Lung (tissue), 12 donors: ENCODE measurements around the gene MYH10. TPM values are rescaled to one million over a fixed set of nuclear protein-coding genes. Genes with fewer than 3 reads are reported as not detected.

Source experiments
- ATAC-seq: fragments of 200-7000 bp; cut with Tn5 transposase; one replicate; pipeline ENCODE4 v1.9.1; 2020; ENCODE audit warnings: moderate number of reproducible peaks; ENCODE audit not compliant: insufficient read depth, low FRiP score
- DNase-seq, 3 donors: peaks; one replicate each; pipeline ENCODE4 v3.0.0-alpha.2; 2013 to 2017
- H3K27ac ChIP-seq, 2 donors: one replicate each; pipeline ENCODE4 v1.5.1; 2013; ENCODE audit warnings: mild to moderate bottlenecking in 2 of 2, moderate library complexity in 2 of 2, control low read depth in 1 of 2, inconsistent platforms in 1 of 2, low read depth in 1 of 2, low read length in 1 of 2
- H3K27me3 ChIP-seq, 3 donors: one replicate each; pipeline ENCODE4 v1.5.1; 2013; ENCODE audit warnings: low read length in 2 of 3; ENCODE audit not compliant: control insufficient read depth in 3 of 3, insufficient read depth in 3 of 3
- H3K36me3 ChIP-seq, 4 donors: one replicate each; pipeline ENCODE4 v1.5.1; 2013; ENCODE audit warnings: low read length in 4 of 4, mild to moderate bottlenecking in 1 of 4, moderate library complexity in 1 of 4; ENCODE audit not compliant: control insufficient read depth in 4 of 4, insufficient read depth in 4 of 4
- H3K4me1 ChIP-seq, 5 donors: one replicate each; pipeline ENCODE4 v1.5.1; 2013; ENCODE audit warnings: low read length in 5 of 5, mild to moderate bottlenecking in 2 of 5, moderate library complexity in 1 of 5; ENCODE audit not compliant: control insufficient read depth in 5 of 5, insufficient read depth in 5 of 5
- H3K4me3 ChIP-seq: one replicate; pipeline ENCODE4 v1.5.1; 2013; ENCODE audit warnings: mild to moderate bottlenecking, control low read depth, moderate library complexity
- H3K9ac ChIP-seq, 2 donors: one replicate each; pipeline ENCODE4 v1.5.1; 2013; ENCODE audit warnings: low read length in 2 of 2, control low read depth in 1 of 2; ENCODE audit not compliant: insufficient read depth in 1 of 2
- H3K9me3 ChIP-seq, 4 donors: one replicate each; pipeline ENCODE4 v1.5.1; 2013; ENCODE audit warnings: low read length in 3 of 4, mild to moderate bottlenecking in 1 of 4, moderate library complexity in 1 of 4; ENCODE audit not compliant: control insufficient read depth in 4 of 4, insufficient read depth in 3 of 4
- WGBS, 2 donors: extraction: QIAGEN DNeasy Blood & Tissue Kit; methylation state at CpG; one replicate each; pipeline ENCODE4 v1.1.7; 2013; 5-methylcytosine and 5-hydroxymethylcytosine counted together
- polyA plus RNA-seq, 2 donors: library from polyadenylated mRNA; stranded (reverse); fragments of 200-250 nt; gene quantifications; one replicate each; pipeline ENCODE4 v1.2.1, GENCODE V29; 2013
- total RNA-seq, 2 donors: library from RNA; depleted of rRNA in 1 of 2; stranded (reverse); fragments of >200 nt in 1 of 2; gene quantifications; one replicate each; pipeline ENCODE4 v1.2.1, GENCODE V29; 2014 to 2021
- TF ChIP-seq, protein P1 (sequence below): IDR thresholded peaks from 2 replicates; pipeline ENCODE4 v1.5.1; 2012; ENCODE audit warnings: mild to moderate bottlenecking; ENCODE audit errors: control extremely low read depth, extremely low read depth
- donor health status: control.
- donor health status: control.
- donor health status: Bipolar disorder and iron deficiency.
- donor health status: healthy.
- donor health status: DM: yes; HTN: yes; CAD: no.

The MYH10 gene
- total and polyA plus RNA-seq, 4 donors: 9.6 to 194 (median 44.7) TPM

DNA sequence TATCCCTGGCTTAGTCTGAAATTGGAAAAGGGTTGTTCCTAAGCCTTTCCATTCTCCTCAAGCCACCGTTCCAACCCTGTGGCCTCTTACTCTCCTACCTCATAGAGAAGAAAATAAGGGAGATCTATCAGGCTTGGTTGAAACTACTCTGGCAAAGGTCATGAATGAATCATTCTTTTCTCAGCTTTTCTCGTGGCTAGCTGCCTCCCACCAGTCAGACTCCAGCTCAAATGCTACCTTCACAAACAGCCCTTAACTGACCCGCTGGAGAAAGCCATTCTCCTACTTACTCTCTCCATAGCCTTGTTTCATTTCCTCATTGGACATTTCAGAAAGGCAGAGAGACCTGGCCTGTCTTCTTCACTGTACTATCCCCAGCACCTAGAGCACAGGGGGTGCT, 8.9 kb downstream of the MYH10 start:
- Histone ChIP-seq H3K27ac (no peak overlapping the region), H3K36me3 (peaks cover 0 to 30% (median 14%) of the 10 kb centered on the region in 4 donors), H3K4me3 (no peak overlapping the region), H3K9ac (no peak overlapping the region), H3K27me3 (no peaks in the 10 kb centered on the region), H3K4me1 (peaks cover 0 to 10% (median 2%) of the 10 kb centered on the region in 5 donors), H3K9me3 (peaks cover 0 to 2% (median 0%) of the 10 kb centered on the region in 4 donors)
- TF ChIP-seq, protein P1, sequence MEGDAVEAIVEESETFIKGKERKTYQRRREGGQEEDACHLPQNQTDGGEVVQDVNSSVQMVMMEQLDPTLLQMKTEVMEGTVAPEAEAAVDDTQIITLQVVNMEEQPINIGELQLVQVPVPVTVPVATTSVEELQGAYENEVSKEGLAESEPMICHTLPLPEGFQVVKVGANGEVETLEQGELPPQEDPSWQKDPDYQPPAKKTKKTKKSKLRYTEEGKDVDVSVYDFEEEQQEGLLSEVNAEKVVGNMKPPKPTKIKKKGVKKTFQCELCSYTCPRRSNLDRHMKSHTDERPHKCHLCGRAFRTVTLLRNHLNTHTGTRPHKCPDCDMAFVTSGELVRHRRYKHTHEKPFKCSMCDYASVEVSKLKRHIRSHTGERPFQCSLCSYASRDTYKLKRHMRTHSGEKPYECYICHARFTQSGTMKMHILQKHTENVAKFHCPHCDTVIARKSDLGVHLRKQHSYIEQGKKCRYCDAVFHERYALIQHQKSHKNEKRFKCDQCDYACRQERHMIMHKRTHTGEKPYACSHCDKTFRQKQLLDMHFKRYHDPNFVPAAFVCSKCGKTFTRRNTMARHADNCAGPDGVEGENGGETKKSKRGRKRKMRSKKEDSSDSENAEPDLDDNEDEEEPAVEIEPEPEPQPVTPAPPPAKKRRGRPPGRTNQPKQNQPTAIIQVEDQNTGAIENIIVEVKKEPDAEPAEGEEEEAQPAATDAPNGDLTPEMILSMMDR: no peak
- 80 to 84% methylated on average over 3 of the region's 3 CpGs for WGBS, 2 donors
- DNase-seq (no peak), ATAC-seq (no peak)

DNA sequence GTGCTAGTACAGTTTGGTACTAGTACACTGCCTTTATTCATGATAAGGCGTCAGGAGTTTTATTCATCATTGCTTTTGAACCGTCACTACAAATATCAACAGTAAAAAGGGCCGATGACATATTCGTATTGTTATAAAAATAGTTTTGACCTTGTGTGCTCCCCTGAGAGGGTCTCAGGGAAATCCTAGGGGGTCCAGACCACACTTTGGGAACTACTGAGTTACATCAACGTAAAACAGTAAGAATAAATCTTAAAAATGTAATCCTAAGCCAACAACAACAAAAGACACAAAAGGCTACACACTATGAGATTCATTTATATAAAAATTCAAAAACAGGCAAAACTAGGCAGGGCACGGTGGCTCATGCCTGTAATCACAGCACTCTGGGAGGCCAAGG, 11.2 kb downstream of the MYH10 start:
- Histone ChIP-seq H3K36me3 (peaks cover 0 to 30% (median 12%) of the 10 kb centered on the region in 4 donors), H3K9me3 (peaks cover 0 to 2% (median 0%) of the 10 kb centered on the region in 4 donors), H3K27me3 (no peaks in the 10 kb centered on the region), H3K4me3 (no peak overlapping the region), H3K9ac (no peak overlapping the region), H3K27ac (no peak overlapping the region), H3K4me1 (peaks cover 0 to 10% (median 5%) of the 10 kb centered on the region in 5 donors)
- 91% methylated on average over 6 of the region's 6 CpGs for WGBS, 2 donors
- ATAC-seq: no peak
- TF ChIP-seq, protein P1: no peak
- no peak for DNase-seq

DNA sequence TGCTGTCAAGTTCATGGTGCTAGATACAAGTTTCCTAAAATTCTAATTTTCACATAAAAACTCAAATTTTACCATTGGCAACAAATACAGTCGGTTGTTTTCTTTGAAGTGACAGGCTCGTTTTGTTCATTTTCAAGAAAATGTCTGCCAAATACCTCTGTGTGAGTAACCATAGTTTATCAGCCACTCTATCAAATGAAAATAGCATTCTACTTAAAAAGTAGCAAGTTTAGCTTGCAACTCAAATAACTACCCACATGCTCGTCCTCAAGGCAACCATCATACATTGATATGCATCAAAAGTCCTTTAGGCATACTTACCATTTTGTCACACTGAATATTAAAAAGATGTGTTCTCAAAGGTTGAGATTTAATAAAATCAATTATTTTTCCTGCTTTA, 11.7 kb downstream of the MYH10 start:
- Histone ChIP-seq H3K27me3 (no peaks in the 10 kb centered on the region), H3K9ac (no peak overlapping the region), H3K4me1 (peaks cover 0 to 10% (median 5%) of the 10 kb centered on the region in 5 donors), H3K27ac (no peak overlapping the region), H3K4me3 (no peak overlapping the region), H3K36me3 (peaks cover 0 to 30% (median 12%) of the 10 kb centered on the region in 4 donors), H3K9me3 (peaks cover 0 to 1% (median 0%) of the 10 kb centered on the region in 4 donors)
- DNase-seq (no peak), ATAC-seq (no peak)
- TF ChIP-seq, protein P1: no peak
- WGBS, 2 donors: 81 to 86% methylated on average over 3 of the region's 3 CpGs

DNA sequence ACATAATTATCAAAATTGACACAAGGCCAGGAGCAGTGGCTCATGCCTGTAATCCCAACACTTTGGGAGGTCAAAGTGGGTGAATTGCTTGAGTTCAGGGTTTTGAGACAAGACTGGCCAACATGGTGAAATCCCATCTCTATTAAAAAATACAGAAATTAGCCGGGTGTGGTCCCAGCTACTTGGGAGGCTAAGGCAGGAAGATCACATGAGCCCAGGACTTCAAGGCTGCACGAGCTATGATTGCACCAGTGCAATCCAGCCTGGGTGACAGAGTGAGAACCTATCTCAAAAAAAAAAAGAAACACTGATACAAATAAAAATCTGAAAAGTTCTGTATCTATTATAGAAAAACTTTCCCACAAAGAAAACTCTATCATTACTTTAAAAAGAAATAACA, 15.5 kb downstream of the MYH10 start:
- H3K9me3 ChIP-seq: peaks cover 0 to 2% (median under 1%) of the 10 kb centered on the region in 4 donors
- TF ChIP-seq, protein P1: no peak
- DNase-seq (no peak), ATAC-seq (no peak)
- no peak overlapping the region for H3K27ac ChIP-seq
- no peak overlapping the region for H3K4me3 ChIP-seq
- H3K9ac ChIP-seq: no peak overlapping the region
- peaks cover 0 to 14% (median 4%) of the 10 kb centered on the region in 4 donors for H3K36me3 ChIP-seq
- H3K4me1 ChIP-seq: peaks cover 0 to 7% (median 5%) of the 10 kb centered on the region in 5 donors
- 71 to 82% methylated on average over 2 of the region's 2 CpGs for WGBS, 2 donors
- no peaks in the 10 kb centered on the region for H3K27me3 ChIP-seq
